Kidney (tissue), 14 donors: ENCODE results near the gene NRP1. TPM values are rescaled to one million over a fixed set of nuclear protein-coding genes. Genes with fewer than 3 reads are reported as not detected.

Experiments
- DNase-seq, 5 donors: peaks; one replicate each; pipeline ENCODE4 v3.0.0-alpha.2; 2013 to 2020
- FAIRE-seq: peaks from 2 replicates; lab custom pipeline; 2012; peaks lifted over from hg19 to GRCh38; lab: Jason Lieb, UNC
- H3K27ac ChIP-seq, 2 donors: one replicate each; pipeline ENCODE4 v1.7.0; 2013; ENCODE audit warnings: low read depth in 2 of 2, low read length in 2 of 2, inconsistent platforms in 1 of 2
- H3K27me3 ChIP-seq: one replicate; pipeline ENCODE4 v1.7.1; 2013; ENCODE audit warnings: low read length, inconsistent platforms; ENCODE audit not compliant: control insufficient read depth, insufficient read depth
- H3K36me3 ChIP-seq, 3 donors: one replicate each; pipeline versions ENCODE4 v1.7.0 to v1.7.1; 2013; ENCODE audit warnings: low read length in 3 of 3, control low read depth in 1 of 3, inconsistent platforms in 1 of 3; ENCODE audit not compliant: insufficient read depth in 3 of 3, control insufficient read depth in 2 of 3
- H3K4me1 ChIP-seq, 3 donors: one replicate each; pipeline versions ENCODE4 v1.7.0 to v1.7.1; 2013; ENCODE audit warnings: low read length in 3 of 3, inconsistent platforms in 1 of 3, low read depth in 1 of 3; ENCODE audit not compliant: control insufficient read depth in 2 of 3, insufficient read depth in 2 of 3
- H3K4me3 ChIP-seq, 3 donors: one replicate each; pipeline versions ENCODE4 v1.7.0 to v1.8.1; 2013; ENCODE audit warnings: low read length in 3 of 3, control low read depth in 1 of 3, inconsistent platforms in 1 of 3
- H3K9ac ChIP-seq, 3 donors: one replicate each; pipeline versions ENCODE4 v1.7.0 to v1.7.1; 2013; ENCODE audit warnings: low read length in 3 of 3, control low read depth in 1 of 3, inconsistent platforms in 1 of 3
- H3K9me3 ChIP-seq, 3 donors: one replicate each; pipeline versions ENCODE4 v1.7.0 to v1.7.1; 2013; ENCODE audit warnings: low read length in 3 of 3, control low read depth in 1 of 3, inconsistent platforms in 1 of 3; ENCODE audit not compliant: control insufficient read depth in 2 of 3, insufficient read depth in 1 of 3
- CTCF ChIP-seq: IDR thresholded peaks from 3 replicates; pipeline ENCODE4 v1.5.1; 2012; ENCODE audit warnings: mild to moderate bottlenecking, moderate library complexity, borderline replicate concordance; ENCODE audit not compliant: insufficient read depth; ENCODE audit errors: extremely low read depth
- intact Hi-C: fragments of 100-400 bp; cut with DNase I; formaldehyde crosslinking; loops from one replicate; pipeline ENCODE4 v1.11.1; 2022
- polyA plus RNA-seq: library from polyadenylated mRNA; stranded (reverse); fragments of 350-450 nt; fragmentation: Illumina TruSeq; extraction: RNeasy Lipid Tissue Mini Kit (QIAGEN cat#74804); gene quantifications from one replicate; pipeline ENCODE4 v1.2.3, GENCODE V29; 2014; ENCODE audit warnings: low read depth, low replicate concordance; ENCODE audit not compliant: insufficient read depth
- total RNA-seq: library from RNA; stranded (reverse); fragmentation: NEBNext Ultra II Directional; extraction: Animal tissue kit (Norgen Biotek cat#: 25700); gene quantifications from one replicate; pipeline ENCODE4 v1.2.1, GENCODE V29; 2021
- donor health status: control.
- donor health status: control.
- donor health status: control.
- donor health status: control.
- donor health status: control.
- donor health status: DM: yes; HTN: yes; CAD: no.
- donor health status: Normal renal cell carcinoma (clear cell type).

Gene NRP1
- total and polyA plus RNA-seq, 2 donors from 2014 or later: 40.5 to 243 TPM

- TF ChIP-seq CTCF: no peak
- peaks cover 0 to 25% (median 21%) of the 10 kb centered on the region in 3 donors for H3K4me1 ChIP-seq
- FAIRE-seq (no peak), DNase-seq (peak; percentile 44 to 92 (median 55))
- peak overlapping the region; percentile 16 to 37 for H3K27ac ChIP-seq
- H3K4me3 ChIP-seq: peak overlapping the region in 2 of 3 donors; percentile 16 to 46
- intact Hi-C loops: no loop called here
- no peaks in the 10 kb centered on the region for H3K27me3 ChIP-seq
- no peaks in the 10 kb centered on the region for H3K9me3 ChIP-seq
- peak overlapping the region in 1 of 3 donors; percentile 55 for H3K9ac ChIP-seq
- peaks cover 3 to 8% (median 5%) of the 10 kb centered on the region in 3 donors for H3K36me3 ChIP-seq
These were observed 61.0 kb downstream of the NRP1 start for GRCh38 chr10:33273295-33274002.

GRCh38 chr10:33272635-33273034, 61.8 kb downstream of the NRP1 start:
- no peak for DNase-seq
- H3K4me3 ChIP-seq: no peak overlapping the region
- peaks cover 0 to 22% (median 21%) of the 10 kb centered on the region in 3 donors for H3K4me1 ChIP-seq
- no peak for FAIRE-seq
- peaks cover 3 to 9% (median 5%) of the 10 kb centered on the region in 3 donors for H3K36me3 ChIP-seq
- H3K27me3 ChIP-seq: no peaks in the 10 kb centered on the region
- H3K27ac ChIP-seq: no peak overlapping the region
- no peaks in the 10 kb centered on the region for H3K9me3 ChIP-seq
- no peak for TF ChIP-seq CTCF
- H3K9ac ChIP-seq: no peak overlapping the region
- intact Hi-C loops: no loop called here

- DNase-seq: peak in 2 of 5 donors; percentile 29 to 35
- Histone ChIP-seq H3K27ac (no peak overlapping the region), H3K4me3 (no peak overlapping the region), H3K27me3 (no peaks in the 10 kb centered on the region), H3K9me3 (no peaks in the 10 kb centered on the region), H3K36me3 (peaks cover 3 to 9% (median 5%) of the 10 kb centered on the region in 3 donors), H3K9ac (no peak overlapping the region), H3K4me1 (peaks cover 0 to 22% (median 21%) of the 10 kb centered on the region in 3 donors)
- no peak for TF ChIP-seq CTCF
- intact Hi-C loops: no loop called here
- FAIRE-seq: no peak
These were observed 62.4 kb downstream of the NRP1 start for GRCh38 chr10:33271969-33272583.
